ENCODE data around the gene COL15A1.

GRCh38 chr9:99050924-99051323 is 107.2 kb downstream of the COL15A1 start:
- no peak for TF ChIP-seq SUZ12 (IDR thresholded peaks at IDR 0.05; ENCODE audit: extremely low read depth, insufficient read depth, insufficient read length)
- TF ChIP-seq ZNF274 (IDR thresholded peaks at IDR 0.05; ENCODE audit: low read depth, low read length): no peak
